Spinal cord (tissue), 10 donors: ENCODE results near the gene EPHB2. TPM values are rescaled to one million over a fixed set of nuclear protein-coding genes. Genes with fewer than 3 reads are reported as not detected.

Experiments used
- DNase-seq, 6 donors: peaks; one replicate each; pipeline versions ENCODE4 v3.0.0 to v3.0.0-alpha.2; 2013 to 2015; ENCODE audit warnings: low spot score in 6 of 6, low read depth in 4 of 6
- H3K27ac ChIP-seq: one replicate; pipeline ENCODE4 v1.5.1; 2013; ENCODE audit warnings: low read depth, low read length, control low read depth
- H3K27me3 ChIP-seq: one replicate; pipeline ENCODE4 v1.6.1; 2013; ENCODE audit warnings: low read length; ENCODE audit not compliant: control insufficient read depth, insufficient read depth
- H3K36me3 ChIP-seq: one replicate; pipeline ENCODE4 v1.6.1; 2013; ENCODE audit warnings: low read length; ENCODE audit not compliant: control insufficient read depth, insufficient read depth
- H3K4me1 ChIP-seq: one replicate; pipeline ENCODE4 v1.6.1; 2013; ENCODE audit warnings: low read length; ENCODE audit not compliant: control insufficient read depth, insufficient read depth
- H3K4me3 ChIP-seq: one replicate; pipeline ENCODE4 v1.5.1; 2013; ENCODE audit warnings: low read depth, low read length, control low read depth
- H3K9me3 ChIP-seq: one replicate; pipeline ENCODE4 v1.6.1; 2013; ENCODE audit warnings: low read length; ENCODE audit not compliant: control insufficient read depth, insufficient read depth
- whole genome bisulfite sequencing: methylation state at CpG from one replicate; pipeline ENCODE4 v1.1.5; 2013; ENCODE audit warnings: missing lambda C conversion rate; ENCODE audit not compliant: insufficient coverage; 5-methylcytosine and 5-hydroxymethylcytosine counted together
- polyA plus RNA-seq, 2 donors: library from polyadenylated mRNA; unstranded; fragments of 120-200 nt; gene quantifications; one replicate each; pipeline ENCODE4 v1.2.1, GENCODE V29; 2013; ENCODE audit not compliant: insufficient read length in 2 of 2
- total RNA-seq, 2 donors: library from RNA; depleted of rRNA in 1 of 2; stranded (reverse); fragments of 120-200 nt in 1 of 2; fragments of >200 nt in 1 of 2; gene quantifications; one replicate each; pipeline versions ENCODE4 v1.2.3 to v1.2.4, GENCODE V29; 2013 to 2014
- donor health status: healthy.

Gene EPHB2
- total and polyA plus RNA-seq, 4 donors: 22.2 to 44.4 (median 33.3) TPM

DNA sequence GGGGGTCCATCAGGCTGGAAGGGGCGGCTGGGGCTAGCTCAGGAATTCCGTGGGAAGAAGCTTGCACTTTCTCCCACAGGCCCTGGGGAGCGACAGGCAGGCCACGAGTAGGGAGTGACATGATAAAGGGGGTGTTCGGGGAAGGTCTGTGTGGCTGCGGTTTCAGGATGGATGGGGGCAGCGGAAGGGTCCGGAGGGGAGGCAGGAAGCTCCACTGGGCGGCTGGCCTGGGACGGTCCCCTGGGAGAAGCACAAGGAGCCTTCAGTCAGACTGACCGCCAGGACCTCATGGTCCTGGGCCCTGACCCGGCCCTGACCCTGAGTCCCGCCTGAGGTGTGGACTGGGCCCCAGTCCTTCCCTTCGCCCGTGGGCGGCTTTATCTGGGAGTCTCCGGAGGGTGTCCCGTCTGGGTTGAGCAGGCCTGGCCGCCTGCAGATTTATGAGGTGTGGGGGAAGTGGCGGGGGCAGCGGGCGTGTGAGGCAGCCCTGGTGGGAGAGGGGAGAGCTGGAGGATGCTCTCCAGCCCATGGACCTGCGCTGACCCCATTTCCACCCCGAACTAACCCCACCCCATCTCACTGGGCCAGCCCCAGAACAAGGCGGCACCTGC lies 45.6 kb downstream of the EPHB2 start:
- 62% methylated on average over 13 of the region's 25 CpGs for WGBS
- no peak for DNase-seq
- Histone ChIP-seq H3K4me1 (peaks cover 31% of the 10 kb centered on the region), H3K27ac (no peak overlapping the region), H3K36me3 (peaks cover 4% of the 10 kb centered on the region), H3K9me3 (no peaks in the 10 kb centered on the region), H3K4me3 (no peak overlapping the region), H3K27me3 (no peaks in the 10 kb centered on the region)

GRCh38 chr1:22760455-22760854 lies 49.8 kb downstream of the EPHB2 start:
- H3K27me3 ChIP-seq: no peaks in the 10 kb centered on the region
- H3K36me3 ChIP-seq: peaks cover 13% of the 10 kb centered on the region
- peaks cover 43% of the 10 kb centered on the region for H3K4me1 ChIP-seq
- no peak for DNase-seq
- H3K4me3 ChIP-seq: no peak overlapping the region
- 60% methylated on average over 1 of the region's 4 CpGs for WGBS
- H3K27ac ChIP-seq: no peak overlapping the region
- H3K9me3 ChIP-seq: no peaks in the 10 kb centered on the region

DNA sequence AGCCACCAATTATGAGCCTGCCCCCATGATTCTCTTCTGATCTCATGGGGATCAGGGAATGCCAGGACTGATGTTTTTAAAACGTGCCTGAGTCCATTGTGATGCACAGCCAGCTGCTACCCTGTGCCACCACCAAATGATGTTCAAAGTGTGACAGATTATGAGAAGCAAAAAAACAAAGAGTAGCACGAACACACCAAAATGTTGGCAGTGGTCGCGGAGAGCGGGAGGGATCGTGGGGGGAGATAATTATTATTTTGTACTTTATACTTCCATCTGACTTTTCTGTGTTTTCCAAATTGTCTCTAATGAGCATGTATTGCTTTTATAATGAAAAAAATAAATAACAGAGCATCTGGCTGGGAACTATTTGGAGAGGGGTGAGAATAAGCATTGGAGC lies 50.5 kb downstream of the EPHB2 start:
- H3K4me1 ChIP-seq: peaks cover 45% of the 10 kb centered on the region
- H3K27ac ChIP-seq: no peak overlapping the region
- peaks cover 13% of the 10 kb centered on the region for H3K36me3 ChIP-seq
- H3K27me3 ChIP-seq: no peaks in the 10 kb centered on the region
- no peaks in the 10 kb centered on the region for H3K9me3 ChIP-seq
- H3K4me3 ChIP-seq: no peak overlapping the region
- peak in 1 of 6 donors; percentile 79 for DNase-seq
- WGBS: 10% methylated on average over 1 of the region's 6 CpGs

- no peak overlapping the region for H3K27ac ChIP-seq
- H3K36me3 ChIP-seq: peaks cover 13% of the 10 kb centered on the region
- H3K27me3 ChIP-seq: no peaks in the 10 kb centered on the region
- H3K9me3 ChIP-seq: no peaks in the 10 kb centered on the region
- no peak overlapping the region for H3K4me3 ChIP-seq
- peaks cover 42% of the 10 kb centered on the region for H3K4me1 ChIP-seq
- DNase-seq: peak in 2 of 6 donors; percentile 83 to 94
- WGBS: 43% methylated on average over 8 of the region's 13 CpGs
Measured at GRCh38 chr1:22761821-22762220, 51.2 kb downstream of the EPHB2 start.

- H3K27me3 ChIP-seq: no peaks in the 10 kb centered on the region
- no peaks in the 10 kb centered on the region for H3K9me3 ChIP-seq
- no peak for DNase-seq
- no peak overlapping the region for H3K27ac ChIP-seq
- peaks cover 16% of the 10 kb centered on the region for H3K36me3 ChIP-seq
- H3K4me3 ChIP-seq: no peak overlapping the region
- H3K4me1 ChIP-seq: peaks cover 54% of the 10 kb centered on the region
- WGBS: 74% methylated on average over 8 of the region's 11 CpGs
Measured at GRCh38 chr1:22763487-22764200, 53.0 kb downstream of the EPHB2 start.

- Histone ChIP-seq H3K27me3 (no peaks in the 10 kb centered on the region), H3K9me3 (no peaks in the 10 kb centered on the region), H3K36me3 (peaks cover 6% of the 10 kb centered on the region), H3K27ac (no peak overlapping the region), H3K4me1 (peaks cover 44% of the 10 kb centered on the region), H3K4me3 (no peak overlapping the region)
- DNase-seq: peak in 1 of 6 donors; percentile 66
- WGBS: 81% methylated on average over 9 of the region's 9 CpGs
Measured at GRCh38 chr1:22767852-22768251, 57.2 kb downstream of the EPHB2 start.

- Histone ChIP-seq H3K27ac (no peak overlapping the region), H3K36me3 (peaks cover 2% of the 10 kb centered on the region), H3K27me3 (no peaks in the 10 kb centered on the region), H3K4me3 (no peak overlapping the region), H3K4me1 (peaks cover 59% of the 10 kb centered on the region), H3K9me3 (no peaks in the 10 kb centered on the region)
- WGBS: 92% methylated on average over 6 of the region's 6 CpGs
- no peak for DNase-seq
Measured at GRCh38 chr1:22769932-22770331, 59.3 kb downstream of the EPHB2 start.

DNA sequence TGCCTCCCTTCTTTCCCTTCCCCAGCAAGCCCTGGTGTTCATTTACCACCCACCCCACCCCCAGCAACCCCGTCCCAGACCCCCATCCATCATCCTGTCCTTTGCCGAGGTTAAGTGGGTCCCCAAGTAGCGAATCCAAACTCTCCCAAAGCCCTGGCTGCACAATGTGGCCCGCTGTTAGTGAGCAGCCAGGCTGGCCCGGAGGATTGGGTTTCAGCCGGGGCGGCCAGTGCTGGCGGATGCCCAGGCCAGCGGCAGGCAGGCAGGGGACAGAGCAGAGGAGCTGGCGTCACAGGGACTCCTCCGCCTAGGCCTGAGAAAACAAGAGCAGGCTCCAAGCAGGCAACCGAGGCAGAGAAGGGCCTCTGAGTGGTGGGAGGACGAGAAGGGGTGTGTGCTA lies 61.4 kb downstream of the EPHB2 start:
- WGBS: 25% methylated on average over 11 of the region's 13 CpGs
- Histone ChIP-seq H3K9me3 (no peaks in the 10 kb centered on the region), H3K4me3 (no peak overlapping the region), H3K4me1 (peaks cover 70% of the 10 kb centered on the region), H3K27ac (peak overlapping the region; percentile 82), H3K27me3 (no peaks in the 10 kb centered on the region), H3K36me3 (peaks cover 2% of the 10 kb centered on the region)
- peak in 3 of 6 donors; percentile 49 to 79 (median 65) for DNase-seq

DNA sequence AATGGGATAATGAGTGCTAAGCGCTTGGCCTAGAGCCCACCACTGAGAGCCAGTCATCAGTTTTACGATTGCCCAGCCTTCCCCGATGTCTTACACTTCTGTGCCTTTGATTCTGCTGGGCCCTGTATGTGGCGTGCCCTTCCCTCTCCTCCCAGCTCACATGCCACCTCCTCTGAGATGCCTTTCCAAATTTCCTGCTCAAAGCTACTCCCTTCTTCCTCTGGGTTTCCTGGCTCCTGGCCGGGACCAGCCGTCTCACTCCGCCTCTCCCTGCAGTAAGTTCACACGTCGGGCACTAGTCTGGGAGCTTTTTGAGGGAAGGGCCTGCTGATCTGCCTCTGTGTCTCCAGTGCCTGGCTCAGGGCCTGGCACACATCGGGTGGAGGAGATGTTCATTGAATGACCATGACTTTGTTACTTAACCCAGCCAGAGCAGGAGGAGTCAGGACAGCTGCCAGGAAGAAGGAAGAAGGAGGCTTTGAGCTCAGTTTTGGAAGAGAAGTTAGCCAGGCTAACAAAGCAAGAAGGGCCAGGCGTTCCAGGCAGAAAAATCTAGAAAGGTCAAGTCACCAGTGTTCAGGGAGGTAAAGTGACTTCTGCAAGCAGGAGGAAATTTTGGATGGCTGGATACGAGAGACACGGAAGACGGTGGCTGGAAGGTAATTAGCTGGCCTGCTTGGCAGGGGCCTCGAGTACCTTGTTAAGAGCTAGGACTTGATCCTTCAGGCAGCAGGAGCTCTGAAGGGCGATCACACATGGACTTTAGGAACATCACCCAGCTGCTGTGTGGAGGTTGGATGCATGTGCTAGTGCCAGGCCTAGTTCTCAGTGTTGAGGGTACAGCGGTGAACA lies 63.6 kb downstream of the EPHB2 start:
- H3K4me3 ChIP-seq: no peak overlapping the region
- peak overlapping the region; percentile 80 for H3K27ac ChIP-seq
- WGBS: 33% methylated on average over 14 of the region's 17 CpGs
- no peaks in the 10 kb centered on the region for H3K9me3 ChIP-seq
- DNase-seq: peak; percentile 69 to 94 (median 82)
- H3K27me3 ChIP-seq: no peaks in the 10 kb centered on the region
- peaks cover 78% of the 10 kb centered on the region for H3K4me1 ChIP-seq
- no peaks in the 10 kb centered on the region for H3K36me3 ChIP-seq
